BE2C (cell line): ENCODE data around the gene CD74.
A peak's percentile ranks its signal among the peaks of the same experiment; 100 is the strongest.

Source experiments
- DNase-seq: peaks from one replicate; pipeline ENCODE4 v3.0.0-alpha.2; 2020
- H3K27me3 ChIP-seq: fragments of 250-450 bp; sonication (Bioruptor Pico); 2 replicates; pipeline ENCODE4 v1.5.1; 2020; ENCODE audit warnings: mild to moderate bottlenecking
- H3K36me3 ChIP-seq: fragments of 250-450 bp; sonication (Bioruptor Pico); 2 replicates; pipeline ENCODE4 v1.5.1; 2020; ENCODE audit warnings: mild to moderate bottlenecking
- H3K4me1 ChIP-seq: fragments of 250-450 bp; sonication (Bioruptor Pico); 2 replicates; pipeline ENCODE4 v1.5.1; 2020
- H3K4me3 ChIP-seq: 2 replicates; pipeline ENCODE4 v1.5.1; 2011; ENCODE audit warnings: low read depth, low read length
- H3K9me3 ChIP-seq: fragments of 250-450 bp; sonication (Bioruptor Pico); 2 replicates; pipeline ENCODE4 v1.5.1; 2020
- CTCF ChIP-seq: IDR thresholded peaks from 2 replicates; pipeline ENCODE4 v1.5.1; 2012; ENCODE audit warnings: mild to moderate bottlenecking, low read depth, low read length

Gene CD74

GRCh38 chr5:150443242-150444075, 30.7 kb upstream of the CD74 start:
- DNase-seq, result no peak
- no peaks in the 10 kb centered on the region for H3K27me3 ChIP-seq
- TF ChIP-seq CTCF, result no peak
- H3K36me3 ChIP-seq, result peaks cover 57% of the 10 kb centered on the region
- no peaks in the 10 kb centered on the region for H3K9me3 ChIP-seq
- peaks cover 8% of the 10 kb centered on the region for H3K4me1 ChIP-seq
- H3K4me3 ChIP-seq, result no peak overlapping the region

- Histone ChIP-seq H3K9me3 (no peaks in the 10 kb centered on the region), H3K36me3 (peaks cover 49% of the 10 kb centered on the region), H3K27me3 (no peaks in the 10 kb centered on the region), H3K4me1 (peaks cover 3% of the 10 kb centered on the region), H3K4me3 (no peak overlapping the region)
- TF ChIP-seq CTCF, result no peak
- no peak for DNase-seq
Observed at GRCh38 chr5:150442699-150443080, 30.0 kb upstream of the CD74 start.

GRCh38 chr5:150441813-150442698, 29.3 kb upstream of the CD74 start:
- Histone ChIP-seq H3K4me1 (0 out of 2 replicates have a peak, but pooled peaks cover 3% of the 10 kb centered on the region), H3K4me3 (no peak overlapping the region), H3K36me3 (peaks cover 43% of the 10 kb centered on the region), H3K9me3 (no peaks in the 10 kb centered on the region), H3K27me3 (no peaks in the 10 kb centered on the region)
- DNase-seq, result no peak
- no peak for TF ChIP-seq CTCF

- Histone ChIP-seq H3K9me3 (no peaks in the 10 kb centered on the region), H3K27me3 (no peaks in the 10 kb centered on the region), H3K4me1 (0 out of 2 replicates have a peak, but pooled peaks cover 3% of the 10 kb centered on the region), H3K36me3 (peaks cover 34% of the 10 kb centered on the region), H3K4me3 (no peak overlapping the region)
- TF ChIP-seq CTCF, result no peak
- no peak for DNase-seq
Observed at GRCh38 chr5:150440948-150441812, 28.5 kb upstream of the CD74 start.

- H3K4me3 ChIP-seq, result no peak overlapping the region
- TF ChIP-seq CTCF, result peak; percentile 74
- no peaks in the 10 kb centered on the region for H3K27me3 ChIP-seq
- 0 out of 2 replicates have a peak, but pooled peaks cover 3% of the 10 kb centered on the region for H3K4me1 ChIP-seq
- no peaks in the 10 kb centered on the region for H3K9me3 ChIP-seq
- H3K36me3 ChIP-seq, result peaks cover 13% of the 10 kb centered on the region
- DNase-seq, result peak; percentile 57
Observed at GRCh38 chr5:150438873-150439546, 26.3 kb upstream of the CD74 start.
